Measurements from ENCODE around the gene NHSL2.

DNA sequence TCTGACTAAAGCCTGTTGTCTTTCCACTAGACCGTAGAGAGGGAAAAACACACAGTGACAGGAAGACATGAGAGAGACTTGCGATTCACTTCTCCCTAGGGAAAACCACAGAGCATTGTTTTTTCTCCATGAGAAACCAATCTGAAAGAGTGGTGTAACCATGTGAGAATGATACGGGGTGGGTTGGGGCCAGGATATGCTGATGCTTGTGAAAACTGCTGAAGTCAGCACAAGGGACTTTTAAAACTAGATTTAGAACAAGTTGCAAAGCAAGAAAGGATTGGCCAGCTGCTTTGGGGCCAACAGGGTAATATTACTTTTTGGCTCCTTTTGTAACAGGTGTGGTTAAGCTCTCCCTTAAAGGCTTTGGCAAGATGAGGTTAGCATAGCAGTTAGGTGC lies 66.1 kb downstream of the NHSL2 start:
- no peak for TF ChIP-seq CTCF (IDR thresholded peaks at IDR 0.05)
- no peak for TF ChIP-seq POLR2A (IDR thresholded peaks at IDR 0.05)

Measured in uterus (tissue), 2 donors.